B cell (primary cell): ENCODE measurements around the gene TCAP. TPM values are rescaled to one million over a fixed set of nuclear protein-coding genes. Genes with fewer than 3 reads are reported as not detected.

ENCODE experiments used
- ATAC-seq: fragments of 200-7000 bp; cut with Tn5 transposase; one replicate; pipeline ENCODE4 v1.10.0; 2021; ENCODE audit warnings: low read depth, mild to moderate bottlenecking, moderate number of reproducible peaks, moderate library complexity
- CTCF ChIA-PET: fragments of 350-600 bp; sonication (Branson Sonifier 250); formaldehyde crosslinking; loops from one replicate; lab custom pipeline; 2021; ENCODE audit warnings: antibody characterized with exemption, inconsistent platforms; lab: Charles Lee
- POLR2A ChIA-PET: fragments of 350-600 bp; sonication (Branson Sonifier 250); formaldehyde crosslinking; loops from one replicate; lab custom pipeline; 2021; ENCODE audit warnings: antibody characterized with exemption; lab: Charles Lee
- DNase-seq: peaks from one replicate; pipeline ENCODE4 v3.0.0; 2013
- H2AFZ ChIP-seq: 2 replicates; pipeline ENCODE4 v1.6.1; 2012; ENCODE audit warnings: mild to moderate bottlenecking, low read depth, low read length; ENCODE audit not compliant: insufficient read depth, poor library complexity, severe bottlenecking
- H3K27ac ChIP-seq, 2 donors: 1 replicate in 1 of 2; 2 replicates in 1 of 2; pipeline ENCODE4 v1.5.1; 2012 to 2013; ENCODE audit warnings: low read length in 2 of 2, mild to moderate bottlenecking in 2 of 2, moderate library complexity in 1 of 2
- H3K27me3 ChIP-seq, 4 experiments: fragments of 200-600 bp in 1 of 4; sonication (generic) in 1 of 4; replicated peaks in 1 of 4; 1 replicate in 2 of 4; 2 replicates in 2 of 4; pipeline versions ENCODE4 v1.6.1 to v1.7.0; 2013 to 2016; ENCODE audit warnings: low read length in 3 of 4, mild to moderate bottlenecking in 2 of 4, mixed read lengths in 1 of 4, moderate library complexity in 1 of 4; ENCODE audit not compliant: insufficient read depth in 4 of 4, control insufficient read depth in 3 of 4; ENCODE audit errors: control extremely low read depth in 1 of 4
- H3K36me3 ChIP-seq, 2 experiments: replicated peaks in 1 of 2; 1 replicate in 1 of 2; 2 replicates in 1 of 2; pipeline versions ENCODE4 v1.6.1 to v1.7.1; 2013; ENCODE audit warnings: low read length in 1 of 2; ENCODE audit not compliant: insufficient read depth in 2 of 2, control insufficient read depth in 1 of 2; ENCODE audit errors: control extremely low read depth in 1 of 2, extremely low read depth in 1 of 2
- H3K4me1 ChIP-seq, 2 donors: fragments of 200-600 bp in 1 of 2; sonication (generic) in 1 of 2; 1 replicate in 1 of 2; 2 replicates in 1 of 2; pipeline versions ENCODE4 v1.5.1 to v1.6.1; 2013 to 2017; ENCODE audit warnings: low read length in 2 of 2; ENCODE audit not compliant: control insufficient read depth in 2 of 2, insufficient read depth in 2 of 2
- H3K4me2 ChIP-seq: replicated peaks from 2 replicates; pipeline ENCODE3; 2012; ENCODE audit warnings: mild to moderate bottlenecking, low read depth, low read length; ENCODE audit not compliant: poor library complexity, severe bottlenecking
- H3K4me3 ChIP-seq, 5 experiments: fragments of 200-600 bp in 1 of 5; sonication (generic) in 1 of 5; 1 replicate in 3 of 5; 2 replicates in 2 of 5; pipeline versions ENCODE4 v1.5.1 to v1.7.0; 2011 to 2016; ENCODE audit warnings: low read length in 4 of 5, mild to moderate bottlenecking in 4 of 5, low read depth in 2 of 5, control low read depth in 1 of 5, moderate library complexity in 1 of 5; ENCODE audit not compliant: insufficient read depth in 1 of 5; ENCODE audit errors: control extremely low read depth in 1 of 5, extremely low read depth in 1 of 5
- H3K79me2 ChIP-seq: fragments of 200-600 bp; sonication (generic); one replicate; pipeline ENCODE4 v1.6.0; 2016; ENCODE audit warnings: low read length; ENCODE audit not compliant: control insufficient read depth, insufficient read depth
- H3K9ac ChIP-seq: fragments of 200-600 bp; sonication (generic); 2 replicates; pipeline ENCODE4 v1.6.1; 2017; ENCODE audit warnings: mild to moderate bottlenecking, low read length, moderate library complexity
- H3K9me3 ChIP-seq, 3 donors: one replicate each; pipeline versions ENCODE4 v1.6.1 to v1.7.1; 2013; ENCODE audit warnings: low read length in 2 of 3; ENCODE audit not compliant: control insufficient read depth in 2 of 3, insufficient read depth in 1 of 3; ENCODE audit errors: control extremely low read depth in 1 of 3
- H4K20me1 ChIP-seq: 2 replicates; pipeline ENCODE4 v1.6.0; 2012; ENCODE audit warnings: mild to moderate bottlenecking, low read length; ENCODE audit not compliant: insufficient read depth, control insufficient read depth, poor library complexity, severe bottlenecking
- H3K27ac Mint-ChIP-seq: one replicate; pipeline ENCODE4 v1.8.0; 2021; ENCODE audit warnings: mixed read lengths
- H3K27me3 Mint-ChIP-seq: one replicate; pipeline ENCODE4 v1.8.0; 2021; ENCODE audit warnings: mixed read lengths
- H3K4me1 Mint-ChIP-seq: one replicate; pipeline ENCODE4 v1.8.0; 2021; ENCODE audit warnings: mixed read lengths
- H3K4me3 Mint-ChIP-seq: one replicate; pipeline ENCODE4 v1.8.0; 2021; ENCODE audit warnings: mixed read lengths
- H3K9me3 Mint-ChIP-seq: one replicate; pipeline ENCODE4 v1.8.0; 2022; ENCODE audit warnings: mixed read lengths; ENCODE audit not compliant: insufficient read depth
- EZH2 ChIP-seq: IDR thresholded peaks from 2 replicates; pipeline ENCODE4 v1.6.1; 2012; ENCODE audit warnings: borderline replicate concordance, low read depth, mild to moderate bottlenecking, moderate library complexity, low read length; ENCODE audit not compliant: insufficient read depth, poor library complexity, severe bottlenecking
- WGBS: methylation state at CpG from one replicate; pipeline ENCODE4 v1.1.5; 2013; ENCODE audit warnings: missing lambda C conversion rate; ENCODE audit not compliant: insufficient coverage; 5-methylcytosine and 5-hydroxymethylcytosine counted together
- intact Hi-C: fragments of 100-400 bp; cut with micrococcal nuclease; formaldehyde crosslinking; loops from one replicate; pipeline ENCODE4 v1.10.0; 2022
- polyA plus RNA-seq: library from polyadenylated mRNA; depleted of rRNA; stranded (reverse); fragments of >200 nt; gene quantifications from 2 replicates; pipeline ENCODE4 v1.2.3, GENCODE V29; 2012
- total RNA-seq, 2 donors: library from RNA; stranded (reverse); fragments of 120-200 nt in 1 of 2; gene quantifications; 1 replicate in 1 of 2; 2 replicates in 1 of 2; pipeline versions ENCODE4 v1.2.3 to v1.2.4, GENCODE V29; 2013 to 2022
- TF ChIP-seq, protein P1 (sequence below): fragments of 200-600 bp; IDR thresholded peaks from one replicate; pipeline ENCODE4 v1.8.0; 2022; ENCODE audit warnings: antibody characterized with exemption, mild to moderate bottlenecking

TCAP gene
- total and polyA plus RNA-seq, 2 donors (not counting 1 experiment from before 2014, with no cell fraction given), result 3.8 to 5.1 TPM

- H2AFZ ChIP-seq, result peak overlapping the region; percentile 70
Measured at GRCh38 chr17:39678340-39679116, 13.4 kb downstream of the TCAP start.

More at GRCh38 chr17:39678340-39679116, 13.4 kb downstream of the TCAP start:
- POLR2A ChIA-PET, result interaction anchor here (1.2 to 3.6 kb wide), 3 partner anchors 8 to 12 kb away, joined by 6 to 11 read pairs (median 7); partner anchors contain the start of gene PGAP3
- peak overlapping the region; percentile 79 for H3K4me3 Mint-ChIP-seq
- Histone ChIP-seq H3K36me3 (peaks cover 0 to 9% of the 10 kb centered on the region in 2 experiments), H3K9me3 (peaks cover 0 to 3% (median 0%) of the 10 kb centered on the region in 3 donors), H3K79me2 (no peaks in the 10 kb centered on the region), H3K4me3 (no peak overlapping the region), H3K4me1 (peaks cover 72 to 76% of the 10 kb centered on the region in 2 donors), H3K27me3 (no peaks in the 10 kb centered on the region), H3K9ac (no peak overlapping the region), H4K20me1 (no peaks in the 10 kb centered on the region), H3K4me2 (peak overlapping the region; percentile 69), H3K27ac (peak overlapping the region; percentile 64 to 94)
- intact Hi-C loops, result loop anchor here (1.0 to 5.0 kb wide), 2 partner anchors 10 to 74 kb away; partner anchors contain the start of gene PGAP3
- CTCF ChIA-PET, result interaction anchor here (0.6 to 7.6 kb wide), 9 partner anchors 8 to 1086 kb away, joined by 3 to 48 read pairs (median 4); partner anchors contain the start of genes PGAP3 and PNMT
- no peaks in the 10 kb centered on the region for H3K9me3 Mint-ChIP-seq
- no peak for TF ChIP-seq EZH2
- TF ChIP-seq, protein P1, sequence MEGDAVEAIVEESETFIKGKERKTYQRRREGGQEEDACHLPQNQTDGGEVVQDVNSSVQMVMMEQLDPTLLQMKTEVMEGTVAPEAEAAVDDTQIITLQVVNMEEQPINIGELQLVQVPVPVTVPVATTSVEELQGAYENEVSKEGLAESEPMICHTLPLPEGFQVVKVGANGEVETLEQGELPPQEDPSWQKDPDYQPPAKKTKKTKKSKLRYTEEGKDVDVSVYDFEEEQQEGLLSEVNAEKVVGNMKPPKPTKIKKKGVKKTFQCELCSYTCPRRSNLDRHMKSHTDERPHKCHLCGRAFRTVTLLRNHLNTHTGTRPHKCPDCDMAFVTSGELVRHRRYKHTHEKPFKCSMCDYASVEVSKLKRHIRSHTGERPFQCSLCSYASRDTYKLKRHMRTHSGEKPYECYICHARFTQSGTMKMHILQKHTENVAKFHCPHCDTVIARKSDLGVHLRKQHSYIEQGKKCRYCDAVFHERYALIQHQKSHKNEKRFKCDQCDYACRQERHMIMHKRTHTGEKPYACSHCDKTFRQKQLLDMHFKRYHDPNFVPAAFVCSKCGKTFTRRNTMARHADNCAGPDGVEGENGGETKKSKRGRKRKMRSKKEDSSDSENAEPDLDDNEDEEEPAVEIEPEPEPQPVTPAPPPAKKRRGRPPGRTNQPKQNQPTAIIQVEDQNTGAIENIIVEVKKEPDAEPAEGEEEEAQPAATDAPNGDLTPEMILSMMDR, result no peak
- peaks cover 70% of the 10 kb centered on the region for H3K4me1 Mint-ChIP-seq
- DNase-seq (no peak), ATAC-seq (no peak)
- 89% methylated on average over 12 of the region's 13 CpGs for WGBS
- H3K27ac Mint-ChIP-seq, result peak overlapping the region; percentile 98
- no peaks in the 10 kb centered on the region for H3K27me3 Mint-ChIP-seq
